Muscle layer of duodenum (tissue), 2 donors: ENCODE results near the gene KDM2A.
A peak's percentile ranks its signal among the peaks of the same experiment; 100 is the strongest.
"Not testable (repeated sequence)": the region's sequence is repeated elsewhere in the genome, so short reads cannot be mapped to it uniquely, and the experiment has no call there.

Source experiments
- H3K27ac ChIP-seq: one replicate; pipeline ENCODE4 v1.7.0; 2013; ENCODE audit warnings: mild to moderate bottlenecking, low read length
- H3K27me3 ChIP-seq: one replicate; pipeline ENCODE4 v1.7.0; 2013; ENCODE audit warnings: low read depth, mild to moderate bottlenecking, control low read depth, low read length
- H3K36me3 ChIP-seq, 2 donors: one replicate each; pipeline ENCODE4 v1.7.0; 2013; ENCODE audit warnings: low read length in 2 of 2, control low read depth in 1 of 2, mild to moderate bottlenecking in 1 of 2; ENCODE audit not compliant: insufficient read depth in 2 of 2, control insufficient read depth in 1 of 2
- H3K4me1 ChIP-seq, 2 donors: one replicate each; pipeline ENCODE4 v1.7.0; 2013; ENCODE audit warnings: low read length in 2 of 2, mild to moderate bottlenecking in 2 of 2, control low read depth in 1 of 2, moderate library complexity in 1 of 2; ENCODE audit not compliant: insufficient read depth in 2 of 2, control insufficient read depth in 1 of 2
- H3K4me3 ChIP-seq, 2 donors: one replicate each; pipeline ENCODE4 v1.7.0; 2013; ENCODE audit warnings: low read length in 2 of 2, low read depth in 1 of 2, mild to moderate bottlenecking in 1 of 2
- H3K9me3 ChIP-seq, 2 donors: one replicate each; pipeline ENCODE4 v1.7.0; 2013; ENCODE audit warnings: low read length in 2 of 2, control low read depth in 1 of 2, mild to moderate bottlenecking in 1 of 2; ENCODE audit not compliant: control insufficient read depth in 1 of 2
- donor health status: healthy.

KDM2A gene

GRCh38 chr11:67118181-67118766 lies 789 bp upstream of the KDM2A start:
- Histone ChIP-seq H3K4me1 (peaks cover 7 to 23% of the 10 kb centered on the region in 2 donors), H3K4me3 (peak overlapping the region in 1 of 2 donors; percentile 48), H3K9me3 (no peaks in the 10 kb centered on the region), H3K36me3 (no peaks in the 10 kb centered on the region), H3K27ac (peak overlapping the region; percentile 69), H3K27me3 (no peaks in the 10 kb centered on the region)

- Histone ChIP-seq H3K27me3 (no peaks in the 10 kb centered on the region), H3K4me1 (peaks cover 7 to 28% of the 10 kb centered on the region in 2 donors), H3K9me3 (no peaks in the 10 kb centered on the region)
Measured at GRCh38 chr11:67119585-67120391, 725 bp downstream of the KDM2A start.

GRCh38 chr11:67120456-67120855 lies 1.4 kb downstream of the KDM2A start:
- Histone ChIP-seq H3K4me3 (peak overlapping the region; percentile 79 to 97), H3K27ac (peak overlapping the region; percentile 86), H3K36me3 (no peaks in the 10 kb centered on the region), H3K9me3 (no peaks in the 10 kb centered on the region), H3K4me1 (peaks cover 7 to 28% of the 10 kb centered on the region in 2 donors), H3K27me3 (no peaks in the 10 kb centered on the region)

More at GRCh38 chr11:67119585-67120391, 725 bp downstream of the KDM2A start:
- H3K36me3 ChIP-seq, result no peaks in the 10 kb centered on the region
- H3K27ac ChIP-seq, result peak overlapping the region; percentile 86
- H3K4me3 ChIP-seq, result peak overlapping the region; percentile 79 to 97

- H3K4me1 ChIP-seq, result peaks cover 7 to 28% of the 10 kb centered on the region in 2 donors
Measured at GRCh38 chr11:67120881-67121710, 2.0 kb downstream of the KDM2A start.

GRCh38 chr11:67123801-67124200 lies 4.7 kb downstream of the KDM2A start:
- H3K36me3 ChIP-seq, H3K27me3 ChIP-seq, H3K4me3 ChIP-seq, H3K27ac ChIP-seq, H3K9me3 ChIP-seq: not testable (repeated sequence)
- H3K4me1 ChIP-seq, result peaks cover 7 to 22% of the 10 kb centered on the region in 2 donors

More at GRCh38 chr11:67120881-67121710, 2.0 kb downstream of the KDM2A start:
- Histone ChIP-seq H3K4me3 (peak overlapping the region; percentile 79 to 97), H3K27ac (peak overlapping the region; percentile 86), H3K36me3 (no peaks in the 10 kb centered on the region), H3K9me3 (no peaks in the 10 kb centered on the region), H3K27me3 (no peaks in the 10 kb centered on the region)

- Histone ChIP-seq H3K4me1 (peaks cover 7 to 22% of the 10 kb centered on the region in 2 donors), H3K36me3 (peaks cover 0 to 10% of the 10 kb centered on the region in 2 donors)
- not testable (repeated sequence) for H3K27me3 ChIP-seq, H3K9me3 ChIP-seq, H3K27ac ChIP-seq, H3K4me3 ChIP-seq
Measured at GRCh38 chr11:67126243-67126642, 7.2 kb downstream of the KDM2A start.

- H3K9me3 ChIP-seq, result no peaks in the 10 kb centered on the region
- no peak overlapping the region for H3K27ac ChIP-seq
- H3K27me3 ChIP-seq, result no peaks in the 10 kb centered on the region
- peaks cover under 1 to 14% of the 10 kb centered on the region in 2 donors for H3K4me1 ChIP-seq
- no peak overlapping the region for H3K4me3 ChIP-seq
- peaks cover 3 to 13% of the 10 kb centered on the region in 2 donors for H3K36me3 ChIP-seq
Measured at GRCh38 chr11:67126986-67127385, 7.9 kb downstream of the KDM2A start.

- not testable (repeated sequence) for H3K27ac ChIP-seq, H3K4me1 ChIP-seq, H3K9me3 ChIP-seq, H3K27me3 ChIP-seq, H3K4me3 ChIP-seq
- peaks cover 21 to 35% of the 10 kb centered on the region in 2 donors for H3K36me3 ChIP-seq
Measured at GRCh38 chr11:67130861-67131260, 11.8 kb downstream of the KDM2A start.

- Histone ChIP-seq H3K27me3 (no peaks in the 10 kb centered on the region), H3K4me3 (no peak overlapping the region), H3K36me3 (peaks cover 39 to 41% of the 10 kb centered on the region in 2 donors), H3K27ac (no peak overlapping the region), H3K4me1 (peaks cover 3 to 7% of the 10 kb centered on the region in 2 donors), H3K9me3 (no peaks in the 10 kb centered on the region)
Measured at GRCh38 chr11:67136156-67136555, 17.1 kb downstream of the KDM2A start.

- peaks cover 3 to 7% of the 10 kb centered on the region in 2 donors for H3K4me1 ChIP-seq
- no peaks in the 10 kb centered on the region for H3K27me3 ChIP-seq
- H3K9me3 ChIP-seq, result no peaks in the 10 kb centered on the region
- H3K27ac ChIP-seq, result no peak overlapping the region
- H3K36me3 ChIP-seq, result peaks cover 27 to 30% of the 10 kb centered on the region in 2 donors
- no peak overlapping the region for H3K4me3 ChIP-seq
Measured at GRCh38 chr11:67138922-67139321, 19.9 kb downstream of the KDM2A start.
